ENCODE results near the gene DOP1B.
A peak's percentile ranks its signal among the peaks of the same experiment; 100 is the strongest.
"Not testable (repeated sequence)": the region's sequence is repeated elsewhere in the genome, so short reads cannot be mapped to it uniquely, and the experiment has no call there.

The DOP1B gene

DNA sequence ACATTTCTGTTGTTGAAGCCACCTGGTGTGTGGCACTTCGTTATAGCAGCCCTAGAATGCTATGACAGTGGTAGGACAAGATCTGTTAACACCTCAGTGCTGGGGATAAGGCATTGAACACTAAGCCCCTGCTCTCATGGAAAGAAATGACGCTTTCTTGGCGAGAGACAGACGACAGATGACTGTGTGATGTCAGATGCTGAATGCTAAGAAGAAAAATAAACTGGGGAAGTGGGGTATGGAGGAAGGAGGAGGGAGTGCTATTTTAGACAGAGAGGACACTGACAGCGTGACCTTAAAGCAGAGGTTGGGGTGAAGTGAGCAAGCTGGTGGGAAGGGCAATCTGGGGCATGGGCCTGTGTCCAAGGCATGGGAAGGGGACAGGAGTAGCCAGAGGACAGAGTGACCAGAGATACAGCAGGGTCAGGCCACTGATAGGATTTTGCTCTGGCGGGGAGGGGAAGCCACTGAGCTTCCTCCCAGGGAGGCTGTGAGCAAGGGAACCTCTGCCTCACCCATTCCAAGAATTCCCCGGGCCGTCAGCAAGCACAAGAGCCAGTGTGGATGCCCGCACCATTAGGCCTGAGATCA, 15.2 kb downstream of the DOP1B start:
- no peak for DNase-seq

- DNase-seq: no peak
Observed at GRCh38 chr21:36174780-36175179, 18.2 kb downstream of the DOP1B start.

DNA sequence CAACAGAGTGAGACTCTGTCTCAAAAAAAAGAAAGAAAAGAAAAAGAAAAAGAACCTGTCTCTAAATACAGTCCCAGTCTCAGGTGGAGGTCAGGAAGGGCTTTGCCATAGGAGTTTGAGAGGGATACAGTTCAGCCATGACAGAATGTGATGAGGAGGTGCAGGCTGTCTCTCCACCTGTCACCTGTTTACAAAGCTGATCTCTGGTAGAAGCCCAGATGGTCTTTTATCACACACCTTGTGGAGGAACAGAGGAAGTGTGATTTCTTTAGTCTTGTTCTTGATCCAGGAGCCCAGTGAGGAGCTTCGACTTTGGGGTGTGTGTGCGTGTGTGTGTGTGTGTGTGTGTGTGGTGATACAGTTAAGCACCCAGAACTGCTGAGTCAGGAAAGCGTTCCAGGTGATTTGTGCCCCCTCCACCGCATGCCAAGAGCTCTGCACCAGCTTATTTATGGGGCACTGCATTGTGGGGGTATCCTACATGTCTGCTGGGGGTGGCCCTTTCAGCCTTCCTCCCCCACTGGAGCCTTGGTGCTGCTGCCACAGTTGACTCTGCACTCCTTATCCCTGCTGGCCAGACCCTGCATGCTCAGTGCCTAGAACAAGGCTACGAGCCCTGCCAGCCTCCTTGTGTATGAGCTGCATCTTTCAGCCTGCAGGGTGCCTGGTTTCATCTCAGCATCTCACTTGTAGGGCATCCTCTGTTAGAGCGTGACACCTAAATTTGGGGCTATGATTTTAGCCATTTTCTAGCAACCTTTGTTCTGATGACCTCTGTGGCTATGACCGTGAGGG, 19.3 kb downstream of the DOP1B start:
- no peak for DNase-seq

- no peak for DNase-seq
Observed at GRCh38 chr21:36178349-36178748, 21.7 kb downstream of the DOP1B start.

- no peak for DNase-seq
Observed at GRCh38 chr21:36179145-36179544, 22.5 kb downstream of the DOP1B start.

GRCh38 chr21:36180963-36181362, 24.3 kb downstream of the DOP1B start:
- DNase-seq: no peak

- no peak for DNase-seq
Observed at GRCh38 chr21:36183144-36183795, 26.6 kb downstream of the DOP1B start.

- DNase-seq: no peak
Observed at GRCh38 chr21:36184545-36184944, 27.9 kb downstream of the DOP1B start.

GRCh38 chr21:36185523-36185922, 28.9 kb downstream of the DOP1B start:
- no peak for DNase-seq

GRCh38 chr21:36186081-36186480, 29.5 kb downstream of the DOP1B start:
- DNase-seq: no peak

GRCh38 chr21:36186506-36187399, 30.1 kb downstream of the DOP1B start:
- no peak for DNase-seq

DNA sequence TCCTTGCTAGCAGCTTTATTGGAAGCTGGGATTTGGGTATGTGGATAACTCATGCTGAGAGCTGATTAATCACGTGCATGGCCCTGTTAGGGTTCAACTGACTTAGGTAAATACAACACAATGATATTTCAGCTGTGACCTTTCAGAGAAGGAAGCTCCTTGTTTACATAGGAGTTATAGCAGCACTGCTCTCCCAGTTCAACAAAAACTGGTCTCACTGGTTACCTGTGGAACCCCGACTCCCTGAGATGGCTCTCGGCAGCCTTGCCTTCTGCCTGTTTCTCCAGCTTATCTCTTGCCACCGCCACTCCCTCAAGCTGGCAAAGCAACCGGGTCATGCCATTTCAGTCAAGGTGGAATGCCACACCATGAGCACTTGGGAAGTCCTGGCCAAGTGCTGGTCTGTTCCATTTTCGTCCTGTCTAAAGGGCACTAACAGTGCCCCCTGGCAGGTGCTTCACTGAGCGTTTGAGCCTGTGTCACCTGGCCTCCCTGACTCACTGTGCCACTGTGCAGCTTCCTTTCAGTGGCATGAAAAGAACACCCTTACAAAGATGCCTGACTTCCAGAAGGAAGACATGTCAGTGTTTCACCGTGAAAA, 31.6 kb downstream of the DOP1B start:
- DNase-seq: no peak

- no peak for DNase-seq
Observed at GRCh38 chr21:36188937-36189336, 32.3 kb downstream of the DOP1B start.

DNA sequence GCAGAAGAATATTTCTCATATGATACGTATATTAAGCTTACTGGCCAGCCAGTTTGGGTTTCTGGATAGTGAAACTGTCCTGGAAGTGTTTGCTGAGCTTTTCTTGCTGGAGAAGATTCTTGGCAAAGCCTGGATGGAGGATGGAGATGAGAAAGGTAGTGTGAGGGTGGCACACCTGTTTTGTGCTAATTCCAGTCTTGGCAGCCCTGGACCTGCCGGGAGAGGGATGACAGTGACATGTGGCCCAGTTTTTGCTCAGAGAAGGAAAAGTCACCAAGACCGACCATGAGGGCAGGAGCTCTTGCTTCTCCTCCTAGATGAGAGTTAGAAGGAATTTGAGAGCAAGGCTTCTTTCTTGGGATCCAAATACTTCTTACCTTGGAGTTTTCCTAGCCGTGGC, 34.1 kb downstream of the DOP1B start:
- no peak for DNase-seq

DNA sequence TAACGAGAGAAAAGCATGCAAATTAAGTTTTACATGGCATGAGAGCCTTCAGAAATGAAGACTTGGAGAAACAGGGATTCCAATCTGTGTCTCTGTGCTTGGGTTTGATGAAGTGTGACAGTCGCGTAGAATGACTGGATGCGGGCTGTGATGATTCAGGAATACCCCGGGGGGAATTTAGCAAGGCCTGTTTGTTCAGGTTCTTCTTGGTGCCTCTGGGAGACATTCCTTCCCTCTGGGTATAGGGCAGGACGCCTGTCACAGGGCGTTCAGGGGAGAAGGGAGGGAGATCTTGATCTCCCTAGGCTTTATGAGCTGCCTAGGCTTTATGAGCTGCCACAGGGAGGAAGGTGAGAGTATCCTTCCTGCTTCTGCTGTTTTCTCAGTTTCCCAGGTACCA, 36.6 kb downstream of the DOP1B start:
- no peak for DNase-seq

GRCh38 chr21:36194024-36194423, 37.4 kb downstream of the DOP1B start:
- DNase-seq: no peak

DNA sequence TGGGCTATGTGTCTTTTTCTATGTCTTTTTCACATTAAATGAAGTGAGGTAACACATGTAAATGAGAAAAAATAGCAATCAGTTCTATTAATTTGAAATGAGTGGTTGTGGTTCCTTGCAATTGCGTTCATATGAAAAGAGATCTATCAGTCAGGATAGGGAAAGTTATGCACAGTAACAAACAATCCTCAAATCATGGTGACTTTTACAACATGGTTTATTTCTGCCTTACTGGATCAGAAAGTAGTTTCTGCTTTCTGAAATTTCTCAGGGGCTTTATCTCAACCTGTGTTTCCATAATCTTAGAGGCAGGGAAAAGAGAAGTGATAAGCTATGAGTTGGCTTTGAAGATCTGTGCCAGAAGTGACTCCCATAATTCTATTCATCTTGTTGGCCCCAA, 39.0 kb downstream of the DOP1B start:
- no peak for DNase-seq

DNA sequence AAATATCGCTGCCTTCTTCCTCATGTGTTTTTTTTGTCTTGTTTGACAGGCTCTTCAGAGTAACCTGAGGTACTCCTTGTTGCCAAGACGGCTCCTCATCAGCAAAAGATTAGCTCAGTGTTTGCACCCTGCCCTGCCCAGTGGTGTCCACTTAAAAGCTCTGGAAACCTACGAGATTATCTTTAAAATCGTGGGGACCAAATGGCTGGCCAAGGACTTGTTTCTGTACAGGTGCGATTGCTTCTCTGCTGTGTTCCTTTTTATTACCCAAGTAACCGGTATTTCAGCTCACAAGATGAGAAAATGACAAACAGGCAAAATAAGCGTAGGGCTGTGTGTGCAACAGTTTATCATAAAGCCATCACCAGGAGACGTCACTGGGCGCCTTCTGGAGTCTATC, 42.4 kb downstream of the DOP1B start:
- no peak for DNase-seq

DNA sequence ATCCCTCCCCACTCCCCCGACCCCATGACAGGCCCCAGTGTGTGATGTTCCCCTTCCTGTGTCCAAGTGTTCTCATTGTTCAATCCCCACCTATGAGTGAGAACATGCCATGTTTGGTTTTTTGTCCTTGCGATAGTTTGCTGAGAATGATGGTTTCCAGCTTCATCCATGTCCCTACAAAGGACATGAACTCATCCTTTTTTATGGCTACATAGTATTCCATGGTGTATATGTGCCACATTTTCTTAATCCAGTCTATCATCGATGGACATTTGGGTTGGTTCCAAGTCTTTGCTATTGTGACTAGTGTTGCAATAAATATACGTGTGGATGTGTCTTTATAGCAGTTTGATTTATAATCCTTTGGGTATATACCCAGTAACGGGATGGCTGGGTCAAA, 43.0 kb downstream of the DOP1B start:
- DNase-seq: not testable (repeated sequence)

DNA sequence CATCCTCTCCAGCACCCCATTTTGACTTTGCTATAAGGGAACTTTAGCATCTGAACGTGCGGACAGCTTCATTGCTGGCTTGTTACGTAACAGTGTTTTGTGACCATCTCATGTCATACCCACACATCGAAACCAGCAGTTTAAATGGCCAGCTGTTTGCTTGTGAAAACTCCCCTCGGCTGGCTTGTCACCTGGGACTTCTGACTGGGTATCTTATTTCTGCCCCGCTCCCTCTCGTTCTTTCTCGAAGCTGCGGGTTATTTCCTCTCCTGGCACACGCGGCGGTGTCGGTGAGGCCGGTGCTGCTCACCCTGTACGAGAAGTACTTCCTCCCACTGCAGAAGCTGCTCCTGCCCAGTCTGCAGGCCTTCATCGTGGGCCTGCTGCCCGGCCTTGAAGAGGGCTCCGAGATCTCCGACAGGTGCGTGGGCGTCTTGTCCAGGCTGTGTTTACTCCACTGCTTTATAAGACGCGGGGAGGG, 43.5 kb downstream of the DOP1B start:
- DNase-seq: peak in 1 of 2 donors; percentile 4

DNA sequence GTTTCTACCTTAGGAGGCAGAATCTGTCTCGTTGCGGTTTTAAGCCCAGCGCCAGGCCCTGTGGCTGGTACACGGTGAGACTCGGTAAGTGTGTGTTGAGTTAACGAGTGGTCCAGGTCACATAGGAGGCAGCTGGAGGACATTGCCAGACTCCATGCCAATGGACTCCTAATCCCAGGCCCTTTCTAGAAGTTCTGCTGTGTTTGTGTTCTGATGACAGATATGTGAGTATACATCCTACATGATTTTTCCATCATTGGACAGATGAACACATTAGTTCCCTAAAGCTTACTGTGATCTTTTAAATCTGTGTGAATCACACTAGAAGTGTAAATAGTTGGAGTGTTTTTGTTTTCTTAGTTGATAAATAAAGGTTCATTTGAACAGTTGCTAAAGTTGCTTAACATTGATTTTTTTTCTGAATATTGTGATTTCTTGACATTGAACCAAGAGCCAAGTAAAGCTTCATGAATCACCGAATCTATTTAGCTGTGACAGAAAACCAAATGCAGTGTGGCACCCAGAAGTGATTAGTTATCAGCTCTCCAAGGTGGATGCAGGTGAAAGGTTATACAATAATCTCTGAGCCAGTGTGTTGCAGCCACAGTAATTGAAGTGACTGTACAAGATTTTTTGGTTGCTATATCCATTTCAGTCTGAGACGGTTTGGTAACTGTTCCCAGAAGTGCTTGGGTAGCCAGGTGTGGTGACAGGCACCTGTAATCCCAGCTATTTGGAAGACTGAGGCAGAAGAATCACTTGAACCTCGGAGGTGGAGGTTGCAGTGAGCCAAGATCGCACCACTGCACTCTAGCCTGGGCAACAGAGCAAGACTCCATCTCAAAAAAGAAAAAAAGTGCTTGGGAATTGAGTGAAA, 46.3 kb downstream of the DOP1B start:
- no peak for DNase-seq

DNA sequence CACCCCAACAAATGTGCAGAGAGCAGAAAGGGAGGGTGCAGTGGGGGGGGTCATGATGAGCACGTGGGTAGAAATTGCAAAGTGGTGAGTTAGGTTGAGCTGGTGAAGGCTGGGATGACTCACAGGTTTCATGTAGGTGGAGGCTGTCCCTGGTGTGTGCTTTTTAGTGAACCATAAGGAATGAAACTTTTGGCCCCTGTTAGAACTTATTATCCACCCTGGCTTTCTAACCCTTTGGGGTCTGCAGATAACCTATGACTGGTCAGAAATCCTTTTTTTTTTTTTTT, 46.9 kb downstream of the DOP1B start:
- no peak for DNase-seq
